B cell (primary cell): ENCODE data around the gene KIF3A. TPM values are rescaled to one million over a fixed set of nuclear protein-coding genes. Genes with fewer than 3 reads are reported as not detected.

Experiments
- ATAC-seq: fragments of 200-7000 bp; cut with Tn5 transposase; one replicate; pipeline ENCODE4 v1.10.0; 2021; ENCODE audit warnings: low read depth, mild to moderate bottlenecking, moderate number of reproducible peaks, moderate library complexity
- CTCF ChIA-PET: fragments of 350-600 bp; sonication (Branson Sonifier 250); formaldehyde crosslinking; loops from one replicate; lab custom pipeline; 2021; ENCODE audit warnings: antibody characterized with exemption, inconsistent platforms; lab: Charles Lee
- POLR2A ChIA-PET: fragments of 350-600 bp; sonication (Branson Sonifier 250); formaldehyde crosslinking; loops from one replicate; lab custom pipeline; 2021; ENCODE audit warnings: antibody characterized with exemption; lab: Charles Lee
- DNase-seq: peaks from one replicate; pipeline ENCODE4 v3.0.0; 2013
- H2AFZ ChIP-seq: 2 replicates; pipeline ENCODE4 v1.6.1; 2012; ENCODE audit warnings: mild to moderate bottlenecking, low read depth, low read length; ENCODE audit not compliant: insufficient read depth, poor library complexity, severe bottlenecking
- H3K27ac ChIP-seq, 2 donors: 1 replicate in 1 of 2; 2 replicates in 1 of 2; pipeline ENCODE4 v1.5.1; 2012 to 2013; ENCODE audit warnings: low read length in 2 of 2, mild to moderate bottlenecking in 2 of 2, moderate library complexity in 1 of 2
- H3K27me3 ChIP-seq, 4 experiments: fragments of 200-600 bp in 1 of 4; sonication (generic) in 1 of 4; replicated peaks in 1 of 4; 1 replicate in 2 of 4; 2 replicates in 2 of 4; pipeline versions ENCODE4 v1.6.1 to v1.7.0; 2013 to 2016; ENCODE audit warnings: low read length in 3 of 4, mild to moderate bottlenecking in 2 of 4, mixed read lengths in 1 of 4, moderate library complexity in 1 of 4; ENCODE audit not compliant: insufficient read depth in 4 of 4, control insufficient read depth in 3 of 4; ENCODE audit errors: control extremely low read depth in 1 of 4
- H3K36me3 ChIP-seq, 2 experiments: replicated peaks in 1 of 2; 1 replicate in 1 of 2; 2 replicates in 1 of 2; pipeline versions ENCODE4 v1.6.1 to v1.7.1; 2013; ENCODE audit warnings: low read length in 1 of 2; ENCODE audit not compliant: insufficient read depth in 2 of 2, control insufficient read depth in 1 of 2; ENCODE audit errors: control extremely low read depth in 1 of 2, extremely low read depth in 1 of 2
- H3K4me1 ChIP-seq, 2 donors: fragments of 200-600 bp in 1 of 2; sonication (generic) in 1 of 2; 1 replicate in 1 of 2; 2 replicates in 1 of 2; pipeline versions ENCODE4 v1.5.1 to v1.6.1; 2013 to 2017; ENCODE audit warnings: low read length in 2 of 2; ENCODE audit not compliant: control insufficient read depth in 2 of 2, insufficient read depth in 2 of 2
- H3K4me2 ChIP-seq: replicated peaks from 2 replicates; pipeline ENCODE3; 2012; ENCODE audit warnings: mild to moderate bottlenecking, low read depth, low read length; ENCODE audit not compliant: poor library complexity, severe bottlenecking
- H3K4me3 ChIP-seq, 5 experiments: fragments of 200-600 bp in 1 of 5; sonication (generic) in 1 of 5; 1 replicate in 3 of 5; 2 replicates in 2 of 5; pipeline versions ENCODE4 v1.5.1 to v1.7.0; 2011 to 2016; ENCODE audit warnings: low read length in 4 of 5, mild to moderate bottlenecking in 4 of 5, low read depth in 2 of 5, control low read depth in 1 of 5, moderate library complexity in 1 of 5; ENCODE audit not compliant: insufficient read depth in 1 of 5; ENCODE audit errors: control extremely low read depth in 1 of 5, extremely low read depth in 1 of 5
- H3K79me2 ChIP-seq: fragments of 200-600 bp; sonication (generic); one replicate; pipeline ENCODE4 v1.6.0; 2016; ENCODE audit warnings: low read length; ENCODE audit not compliant: control insufficient read depth, insufficient read depth
- H3K9ac ChIP-seq: fragments of 200-600 bp; sonication (generic); 2 replicates; pipeline ENCODE4 v1.6.1; 2017; ENCODE audit warnings: mild to moderate bottlenecking, low read length, moderate library complexity
- H3K9me3 ChIP-seq, 3 donors: one replicate each; pipeline versions ENCODE4 v1.6.1 to v1.7.1; 2013; ENCODE audit warnings: low read length in 2 of 3; ENCODE audit not compliant: control insufficient read depth in 2 of 3, insufficient read depth in 1 of 3; ENCODE audit errors: control extremely low read depth in 1 of 3
- H4K20me1 ChIP-seq: 2 replicates; pipeline ENCODE4 v1.6.0; 2012; ENCODE audit warnings: mild to moderate bottlenecking, low read length; ENCODE audit not compliant: insufficient read depth, control insufficient read depth, poor library complexity, severe bottlenecking
- H3K27ac Mint-ChIP-seq: one replicate; pipeline ENCODE4 v1.8.0; 2021; ENCODE audit warnings: mixed read lengths
- H3K27me3 Mint-ChIP-seq: one replicate; pipeline ENCODE4 v1.8.0; 2021; ENCODE audit warnings: mixed read lengths
- H3K4me1 Mint-ChIP-seq: one replicate; pipeline ENCODE4 v1.8.0; 2021; ENCODE audit warnings: mixed read lengths
- H3K4me3 Mint-ChIP-seq: one replicate; pipeline ENCODE4 v1.8.0; 2021; ENCODE audit warnings: mixed read lengths
- H3K9me3 Mint-ChIP-seq: one replicate; pipeline ENCODE4 v1.8.0; 2022; ENCODE audit warnings: mixed read lengths; ENCODE audit not compliant: insufficient read depth
- CTCF ChIP-seq: fragments of 200-600 bp; IDR thresholded peaks from one replicate; pipeline ENCODE4 v1.8.0; 2022; ENCODE audit warnings: antibody characterized with exemption, mild to moderate bottlenecking
- EZH2 ChIP-seq: IDR thresholded peaks from 2 replicates; pipeline ENCODE4 v1.6.1; 2012; ENCODE audit warnings: borderline replicate concordance, low read depth, mild to moderate bottlenecking, moderate library complexity, low read length; ENCODE audit not compliant: insufficient read depth, poor library complexity, severe bottlenecking
- WGBS: methylation state at CpG from one replicate; pipeline ENCODE4 v1.1.5; 2013; ENCODE audit warnings: missing lambda C conversion rate; ENCODE audit not compliant: insufficient coverage; 5-methylcytosine and 5-hydroxymethylcytosine counted together
- intact Hi-C: fragments of 100-400 bp; cut with micrococcal nuclease; formaldehyde crosslinking; loops from one replicate; pipeline ENCODE4 v1.10.0; 2022
- polyA plus RNA-seq: library from polyadenylated mRNA; depleted of rRNA; stranded (reverse); fragments of >200 nt; gene quantifications from 2 replicates; pipeline ENCODE4 v1.2.3, GENCODE V29; 2012
- total RNA-seq, 2 donors: library from RNA; stranded (reverse); fragments of 120-200 nt in 1 of 2; gene quantifications; 1 replicate in 1 of 2; 2 replicates in 1 of 2; pipeline versions ENCODE4 v1.2.3 to v1.2.4, GENCODE V29; 2013 to 2022

Gene KIF3A
- total and polyA plus RNA-seq, 2 donors (not counting 1 experiment from before 2014, with no cell fraction given), result 1.3 to 16.0 TPM

GRCh38 chr5:132690156-132690555 is 47.2 kb downstream of the KIF3A start:
- peaks cover 3% of the 10 kb centered on the region for H3K27me3 Mint-ChIP-seq
- H3K9ac ChIP-seq, result no peak overlapping the region
- no peaks in the 10 kb centered on the region for H3K36me3 ChIP-seq
- DNase-seq (no peak), ATAC-seq (no peak)
- no CpG with 5 or more reads among the region's 3 CpGs for WGBS
- H3K4me1 Mint-ChIP-seq, result peaks cover 21% of the 10 kb centered on the region
- no peak overlapping the region for H3K4me2 ChIP-seq
- H2AFZ ChIP-seq, result no peak overlapping the region
- no peak overlapping the region for H3K4me3 Mint-ChIP-seq
- H3K4me1 ChIP-seq, result peaks cover 0 to 7% of the 10 kb centered on the region in 2 donors
- no peaks in the 10 kb centered on the region for H4K20me1 ChIP-seq
- H3K9me3 Mint-ChIP-seq, result peaks cover 2% of the 10 kb centered on the region
- H3K27ac Mint-ChIP-seq, result no peak overlapping the region
- H3K27ac ChIP-seq, result no peak overlapping the region
- no peaks in the 10 kb centered on the region for H3K27me3 ChIP-seq
- ChIA-PET CTCF (no interaction called here), POLR2A (no interaction called here)
- TF ChIP-seq EZH2 (no peak), CTCF (no peak)
- H3K4me3 ChIP-seq, result no peak overlapping the region
- no peaks in the 10 kb centered on the region for H3K9me3 ChIP-seq
- H3K79me2 ChIP-seq, result no peaks in the 10 kb centered on the region
- intact Hi-C loops, result no loop called here

GRCh38 chr5:132689513-132689912 is 47.8 kb downstream of the KIF3A start:
- Histone ChIP-seq H3K27me3 (no peaks in the 10 kb centered on the region), H3K4me2 (no peak overlapping the region), H3K9ac (no peak overlapping the region), H3K9me3 (no peaks in the 10 kb centered on the region), H4K20me1 (no peaks in the 10 kb centered on the region), H3K79me2 (no peaks in the 10 kb centered on the region), H3K4me1 (peaks cover 0 to 7% of the 10 kb centered on the region in 2 donors), H3K36me3 (no peaks in the 10 kb centered on the region), H3K27ac (no peak overlapping the region), H2AFZ (no peak overlapping the region), H3K4me3 (no peak overlapping the region)
- peaks cover 2% of the 10 kb centered on the region for H3K9me3 Mint-ChIP-seq
- no peak for DNase-seq
- POLR2A ChIA-PET, result no interaction called here
- peaks cover 21% of the 10 kb centered on the region for H3K4me1 Mint-ChIP-seq
- H3K4me3 Mint-ChIP-seq, result no peak overlapping the region
- no peak for ATAC-seq
- intact Hi-C loops, result no loop called here
- H3K27me3 Mint-ChIP-seq, result peaks cover 3% of the 10 kb centered on the region
- WGBS, result 95% methylated on average over 5 of the region's 7 CpGs
- no peak overlapping the region for H3K27ac Mint-ChIP-seq
- CTCF ChIA-PET, result no interaction called here
- TF ChIP-seq CTCF, result no peak
- no peak for TF ChIP-seq EZH2
